ENCODE results near the gene HIF3A.

The HIF3A gene

GRCh38 chr19:46378268-46378667 is 81.4 kb downstream of the HIF3A start:
- Mint-ChIP-seq H3K27ac (peak overlapping the region; percentile 79 to 85 (median 81)), H3K27me3 (ENCODE audit: low read depth) (no peaks in the 10 kb centered on the region), H3K9me3 (peaks cover 9% of the 10 kb centered on the region), H3K36me3 (ENCODE audit: low read depth) (peaks cover 73% of the 10 kb centered on the region), H3K4me3 (no peak overlapping the region), H3K4me1 (peaks cover 47% of the 10 kb centered on the region)
- no peak for TF ChIP-seq CTCF (IDR thresholded peaks at IDR 0.05; ENCODE audit: unreplicated experiment in 3 of 3)

- Mint-ChIP-seq H3K36me3 (ENCODE audit: low read depth) (peaks cover 92% of the 10 kb centered on the region), H3K9me3 (peaks cover 9% of the 10 kb centered on the region)
Observed at GRCh38 chr19:46380690-46381089, 83.8 kb downstream of the HIF3A start.

GRCh38 chr19:46381346-46381745 is 84.5 kb downstream of the HIF3A start:
- H3K36me3 Mint-ChIP-seq (ENCODE audit: low read depth), result peaks cover 91% of the 10 kb centered on the region
- H3K27me3 Mint-ChIP-seq (ENCODE audit: low read depth), result no peaks in the 10 kb centered on the region
- no peak overlapping the region for H3K4me3 Mint-ChIP-seq
- H3K4me1 Mint-ChIP-seq, result peaks cover 43% of the 10 kb centered on the region
- TF ChIP-seq CTCF (IDR thresholded peaks at IDR 0.05; ENCODE audit: unreplicated experiment in 3 of 3), result no peak
- H3K9me3 Mint-ChIP-seq, result peaks cover 9% of the 10 kb centered on the region
- H3K27ac Mint-ChIP-seq, result peak overlapping the region in 1 of 3 experiments; percentile 20

More at GRCh38 chr19:46380690-46381089, 83.8 kb downstream of the HIF3A start:
- Mint-ChIP-seq H3K27me3 (ENCODE audit: low read depth) (no peaks in the 10 kb centered on the region), H3K4me1 (peaks cover 47% of the 10 kb centered on the region), H3K27ac (peak overlapping the region in 2 of 3 experiments; percentile 7 to 20), H3K4me3 (no peak overlapping the region)
- TF ChIP-seq CTCF (IDR thresholded peaks at IDR 0.05; ENCODE audit: unreplicated experiment in 3 of 3), result no peak

- no peak for TF ChIP-seq CTCF (IDR thresholded peaks at IDR 0.05; ENCODE audit: unreplicated experiment in 3 of 3)
- Mint-ChIP-seq H3K27me3 (ENCODE audit: low read depth) (no peaks in the 10 kb centered on the region), H3K4me1 (peaks cover 43% of the 10 kb centered on the region), H3K27ac (peak overlapping the region; percentile 7 to 75 (median 49)), H3K36me3 (ENCODE audit: low read depth) (peaks cover 88% of the 10 kb centered on the region), H3K9me3 (peaks cover 9% of the 10 kb centered on the region), H3K4me3 (no peak overlapping the region)
Observed at GRCh38 chr19:46381756-46382345, 85.0 kb downstream of the HIF3A start.

- Mint-ChIP-seq H3K9me3 (peaks cover 9% of the 10 kb centered on the region), H3K4me1 (peaks cover 31% of the 10 kb centered on the region), H3K27ac (no peak overlapping the region), H3K27me3 (ENCODE audit: low read depth) (no peaks in the 10 kb centered on the region), H3K36me3 (ENCODE audit: low read depth) (peaks cover 88% of the 10 kb centered on the region), H3K4me3 (no peak overlapping the region)
- TF ChIP-seq CTCF (IDR thresholded peaks at IDR 0.05; ENCODE audit: unreplicated experiment in 3 of 3), result no peak
Observed at GRCh38 chr19:46383171-46383815, 86.5 kb downstream of the HIF3A start.

- no peak overlapping the region for H3K4me3 Mint-ChIP-seq
- H3K4me1 Mint-ChIP-seq, result peaks cover 27% of the 10 kb centered on the region
- H3K27ac Mint-ChIP-seq, result no peak overlapping the region
- TF ChIP-seq CTCF (IDR thresholded peaks at IDR 0.05; ENCODE audit: unreplicated experiment in 3 of 3), result no peak
- peaks cover 88% of the 10 kb centered on the region for H3K36me3 Mint-ChIP-seq (ENCODE audit: low read depth)
- peaks cover 9% of the 10 kb centered on the region for H3K9me3 Mint-ChIP-seq
- no peaks in the 10 kb centered on the region for H3K27me3 Mint-ChIP-seq (ENCODE audit: low read depth)
Observed at GRCh38 chr19:46383846-46384245, 87.0 kb downstream of the HIF3A start.
